Neuron (in vitro differentiated cells): ENCODE data around the gene ATXN1.

Experiments used
- H2AFZ ChIP-seq: one replicate; pipeline ENCODE4 v1.6.1; 2013; ENCODE audit warnings: low read depth, mild to moderate bottlenecking, inconsistent platforms, low read length, moderate library complexity
- H3K27me3 ChIP-seq: one replicate; pipeline ENCODE4 v1.6.1; 2013; ENCODE audit warnings: low read length; ENCODE audit not compliant: insufficient read depth
- H3K36me3 ChIP-seq: one replicate; pipeline ENCODE4 v1.6.1; 2013; ENCODE audit warnings: low read length; ENCODE audit not compliant: insufficient read depth
- H3K4me1 ChIP-seq: one replicate; pipeline ENCODE4 v1.6.1; 2013; ENCODE audit warnings: low read length; ENCODE audit not compliant: insufficient read depth
- H3K4me3 ChIP-seq: 2 replicates; pipeline ENCODE4 v1.5.1; 2013; ENCODE audit warnings: mild to moderate bottlenecking, low read length, moderate library complexity
- H3K9me3 ChIP-seq: one replicate; pipeline ENCODE4 v1.6.1; 2013; ENCODE audit warnings: low read length

ATXN1 gene

DNA sequence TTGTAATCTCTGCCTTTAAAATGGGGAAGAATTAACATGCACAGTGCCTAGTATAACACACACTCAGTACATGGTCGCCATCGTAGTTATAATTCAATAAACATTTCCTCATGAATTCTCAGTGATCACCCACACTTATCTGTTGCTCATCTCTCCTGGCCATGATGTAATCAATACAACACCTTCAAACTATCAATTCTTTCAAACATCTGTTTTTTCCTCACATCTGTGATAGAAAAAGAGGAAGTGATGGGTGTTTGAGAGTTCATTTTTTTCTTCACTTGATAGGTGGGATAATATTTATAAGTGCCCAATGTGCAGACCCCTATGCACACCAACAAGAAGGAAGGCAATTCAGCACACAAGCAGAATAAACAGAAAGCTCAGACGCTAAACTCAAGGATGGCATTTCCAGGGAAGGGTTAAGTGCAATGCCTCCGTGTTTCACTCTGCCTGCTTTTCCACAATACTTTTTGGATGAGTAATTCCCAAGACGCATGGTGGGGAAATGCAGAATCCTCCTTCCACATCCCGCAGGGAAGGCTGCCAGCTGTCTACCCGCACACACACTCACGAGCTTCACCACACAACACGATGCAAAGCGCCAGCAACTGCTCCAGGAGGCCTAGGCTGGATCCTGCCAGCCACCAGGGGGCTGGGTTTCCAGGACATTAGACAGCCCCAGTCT lies 422.5 kb downstream of the ATXN1 start:
- Histone ChIP-seq H2AFZ (no peak overlapping the region), H3K36me3 (no peaks in the 10 kb centered on the region), H3K4me3 (no peak overlapping the region), H3K4me1 (peaks cover 7% of the 10 kb centered on the region), H3K27me3 (no peaks in the 10 kb centered on the region), H3K9me3 (no peaks in the 10 kb centered on the region)

DNA sequence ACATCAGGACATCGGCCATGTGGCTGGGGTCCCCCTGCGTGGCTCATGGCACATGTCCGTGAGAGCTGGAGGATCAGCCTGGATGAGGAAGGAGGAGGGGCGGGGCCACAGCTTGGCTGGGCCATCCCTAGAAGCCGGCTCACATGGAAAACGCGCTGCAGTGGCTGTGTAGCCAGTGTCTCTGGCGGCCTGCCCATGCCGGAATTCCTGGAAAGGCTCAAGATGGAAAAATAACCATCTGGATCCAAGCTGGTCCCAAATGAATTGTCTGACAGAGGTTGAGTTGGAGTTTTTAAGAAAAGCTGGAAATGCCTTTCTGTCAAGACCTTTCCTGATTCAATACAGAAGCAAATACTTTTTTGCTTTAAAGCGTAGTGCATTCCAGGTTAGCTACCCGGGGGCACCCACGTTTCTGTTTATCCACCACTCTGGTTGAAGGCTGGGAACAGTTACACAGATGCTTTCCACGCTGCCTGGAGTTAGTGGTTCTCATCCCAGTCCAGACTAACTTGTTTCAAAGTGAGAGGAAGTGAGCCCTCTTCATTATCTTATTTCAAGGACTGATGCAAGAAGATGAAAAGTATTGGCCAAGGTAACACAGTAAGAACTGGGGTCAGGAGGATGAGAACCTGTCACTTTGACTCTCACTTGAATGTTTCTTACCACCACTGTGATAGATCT lies 423.8 kb downstream of the ATXN1 start:
- Histone ChIP-seq H2AFZ (no peak overlapping the region), H3K4me1 (peaks cover 10% of the 10 kb centered on the region), H3K9me3 (no peaks in the 10 kb centered on the region), H3K36me3 (no peaks in the 10 kb centered on the region), H3K4me3 (no peak overlapping the region), H3K27me3 (no peaks in the 10 kb centered on the region)

DNA sequence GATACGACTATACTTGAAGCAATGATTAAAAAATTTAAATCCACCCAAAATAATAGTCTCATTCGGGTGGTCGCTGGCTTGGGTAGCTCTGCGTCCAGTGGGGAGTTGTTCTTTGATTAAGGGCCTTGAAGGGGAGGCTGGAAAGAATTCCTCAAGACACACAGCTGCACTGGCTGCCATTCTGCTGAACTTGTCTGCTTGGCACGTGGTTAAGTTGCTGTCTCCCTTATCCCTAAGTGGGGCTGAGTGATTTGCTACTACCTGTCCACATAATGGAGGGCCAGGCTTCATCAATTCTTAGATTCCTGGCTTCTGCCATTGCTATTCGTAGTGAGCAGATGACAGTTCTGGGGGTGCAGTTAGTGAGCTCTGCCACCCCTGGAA lies 424.4 kb downstream of the ATXN1 start:
- H3K4me1 ChIP-seq: peaks cover 13% of the 10 kb centered on the region

DNA sequence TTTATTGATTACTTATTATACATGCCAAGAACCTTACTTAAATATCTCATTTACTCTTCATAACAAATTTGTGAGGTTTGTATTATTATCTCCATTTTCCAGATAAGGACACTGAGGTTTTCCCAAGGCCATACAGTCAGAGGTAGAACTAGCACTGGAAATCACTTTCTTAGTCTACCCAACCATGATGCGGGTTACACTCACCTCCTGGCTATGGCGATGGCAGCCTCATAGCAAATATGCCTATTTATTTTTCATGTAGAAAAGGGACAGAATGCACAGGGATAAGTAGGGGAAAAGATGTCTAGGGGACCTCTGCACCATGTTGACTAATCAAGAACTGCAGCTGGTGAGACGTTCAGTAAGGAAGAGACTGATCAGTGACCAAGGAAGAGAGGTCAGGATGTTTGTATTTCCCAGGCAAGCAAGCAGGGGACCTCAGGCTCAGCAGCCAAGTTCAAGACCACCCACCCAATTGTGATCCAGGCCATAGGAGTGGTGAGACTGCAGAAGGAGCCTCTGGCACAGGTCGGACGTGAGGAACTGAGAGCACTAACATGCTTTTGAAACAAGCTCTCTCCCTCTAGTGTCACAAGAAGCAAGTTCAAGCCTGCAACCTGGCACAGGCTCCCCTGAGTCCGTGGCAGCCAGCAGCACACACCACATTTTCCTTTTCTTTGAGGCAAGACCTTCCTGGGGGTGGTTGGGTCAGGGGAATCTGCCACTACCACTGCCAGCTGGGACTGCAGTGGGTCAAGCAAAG lies 425.0 kb downstream of the ATXN1 start:
- no peaks in the 10 kb centered on the region for H3K27me3 ChIP-seq
- peaks cover 17% of the 10 kb centered on the region for H3K4me1 ChIP-seq
- no peaks in the 10 kb centered on the region for H3K36me3 ChIP-seq
- H2AFZ ChIP-seq: no peak overlapping the region
- H3K9me3 ChIP-seq: no peaks in the 10 kb centered on the region
- no peak overlapping the region for H3K4me3 ChIP-seq

More for the DNA sequence above, 424.4 kb downstream of the ATXN1 start:
- Histone ChIP-seq H3K9me3 (no peaks in the 10 kb centered on the region), H2AFZ (no peak overlapping the region), H3K27me3 (no peaks in the 10 kb centered on the region), H3K4me3 (no peak overlapping the region), H3K36me3 (no peaks in the 10 kb centered on the region)

DNA sequence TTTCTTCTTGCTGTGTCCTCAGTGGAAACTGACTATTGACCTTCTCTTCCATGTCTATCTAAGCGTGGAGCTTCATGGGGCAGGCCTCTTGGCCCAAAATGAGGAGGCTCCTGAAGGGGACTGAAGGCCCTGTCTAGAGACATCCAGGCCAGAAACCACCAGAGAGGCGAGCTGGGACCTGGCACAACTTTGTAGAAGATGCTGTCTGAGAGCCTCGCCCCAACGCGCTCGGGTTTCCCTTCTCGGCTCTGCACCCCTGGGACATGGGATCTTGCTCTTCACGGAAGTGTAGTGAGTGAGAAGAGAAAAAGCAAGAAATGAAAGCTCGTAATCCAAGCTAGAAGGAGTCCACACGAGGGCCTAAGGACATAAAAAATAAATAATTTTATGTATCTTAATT lies 426.1 kb downstream of the ATXN1 start:
- peaks cover 17% of the 10 kb centered on the region for H3K4me1 ChIP-seq
- no peaks in the 10 kb centered on the region for H3K9me3 ChIP-seq
- H3K4me3 ChIP-seq: no peak overlapping the region
- H2AFZ ChIP-seq: no peak overlapping the region
- no peaks in the 10 kb centered on the region for H3K36me3 ChIP-seq
- H3K27me3 ChIP-seq: no peaks in the 10 kb centered on the region

DNA sequence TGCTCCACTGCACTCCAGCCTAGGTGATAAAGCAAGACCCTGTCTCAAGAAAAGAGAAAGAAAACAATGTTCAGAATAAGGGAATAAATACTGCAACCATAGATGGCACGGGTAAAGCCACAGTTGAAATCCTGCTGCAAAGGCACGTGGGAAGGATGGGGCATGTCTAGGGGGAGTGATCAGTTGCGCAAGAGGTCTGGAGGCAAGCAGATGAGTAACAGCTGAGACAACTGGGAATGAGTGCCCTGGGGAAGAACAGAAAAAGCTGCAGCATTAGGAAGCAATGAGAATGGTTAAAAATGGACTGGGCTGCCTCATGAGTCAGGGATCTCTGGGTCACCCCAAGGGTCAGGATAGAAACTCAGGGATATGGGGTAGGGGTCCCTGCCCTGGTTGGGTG lies 426.6 kb downstream of the ATXN1 start:
- H3K4me3 ChIP-seq: no peak overlapping the region
- no peaks in the 10 kb centered on the region for H3K9me3 ChIP-seq
- no peaks in the 10 kb centered on the region for H3K27me3 ChIP-seq
- no peak overlapping the region for H2AFZ ChIP-seq
- H3K4me1 ChIP-seq: peaks cover 17% of the 10 kb centered on the region
- H3K36me3 ChIP-seq: no peaks in the 10 kb centered on the region

DNA sequence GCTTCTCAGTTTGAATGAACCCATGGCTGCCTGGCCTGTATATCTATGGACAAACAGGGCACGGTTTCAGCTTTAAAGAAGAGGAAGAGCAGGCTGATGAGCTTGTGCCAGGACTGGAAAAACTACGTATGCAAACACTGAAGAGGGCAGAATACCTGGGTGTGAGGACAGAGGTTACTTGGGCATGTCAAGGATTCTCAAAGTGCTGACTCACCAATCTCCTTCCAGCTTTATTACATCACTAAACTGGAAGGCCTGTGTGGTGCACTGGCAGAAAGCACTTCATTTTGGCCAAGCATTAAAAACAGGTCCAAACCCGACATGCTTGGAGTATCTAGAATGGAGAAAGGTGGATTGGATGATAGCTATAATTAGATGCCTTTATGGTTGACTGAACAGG lies 427.7 kb downstream of the ATXN1 start:
- Histone ChIP-seq H3K4me1 (peaks cover 10% of the 10 kb centered on the region), H3K9me3 (no peaks in the 10 kb centered on the region), H3K4me3 (no peak overlapping the region)

DNA sequence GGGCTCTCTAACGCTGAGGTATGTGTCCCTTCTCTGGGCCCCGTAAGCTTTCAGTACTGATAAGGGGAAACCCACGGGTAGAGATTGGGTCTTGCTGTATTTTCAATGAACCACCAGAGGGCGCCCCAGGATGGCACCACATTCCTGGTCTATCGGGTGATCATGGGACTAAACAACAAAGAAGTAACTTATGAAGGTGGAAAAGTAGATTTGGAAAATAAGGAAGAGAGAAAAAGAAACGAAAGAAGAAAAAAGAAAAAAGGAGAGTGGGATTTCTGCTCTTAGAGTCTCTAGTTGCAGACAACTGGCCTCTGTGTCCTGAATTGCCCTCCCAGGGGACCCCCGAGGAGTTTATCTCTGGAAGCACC lies 429.1 kb downstream of the ATXN1 start:
- Histone ChIP-seq H3K27me3 (no peaks in the 10 kb centered on the region), H3K36me3 (peaks cover under 1% of the 10 kb centered on the region), H3K4me3 (peak overlapping the region; percentile 1), H3K4me1 (peaks cover 10% of the 10 kb centered on the region), H3K9me3 (peaks cover under 1% of the 10 kb centered on the region), H2AFZ (no peak overlapping the region)

More for the DNA sequence above, 427.7 kb downstream of the ATXN1 start:
- Histone ChIP-seq H3K27me3 (no peaks in the 10 kb centered on the region), H3K36me3 (no peaks in the 10 kb centered on the region), H2AFZ (no peak overlapping the region)

DNA sequence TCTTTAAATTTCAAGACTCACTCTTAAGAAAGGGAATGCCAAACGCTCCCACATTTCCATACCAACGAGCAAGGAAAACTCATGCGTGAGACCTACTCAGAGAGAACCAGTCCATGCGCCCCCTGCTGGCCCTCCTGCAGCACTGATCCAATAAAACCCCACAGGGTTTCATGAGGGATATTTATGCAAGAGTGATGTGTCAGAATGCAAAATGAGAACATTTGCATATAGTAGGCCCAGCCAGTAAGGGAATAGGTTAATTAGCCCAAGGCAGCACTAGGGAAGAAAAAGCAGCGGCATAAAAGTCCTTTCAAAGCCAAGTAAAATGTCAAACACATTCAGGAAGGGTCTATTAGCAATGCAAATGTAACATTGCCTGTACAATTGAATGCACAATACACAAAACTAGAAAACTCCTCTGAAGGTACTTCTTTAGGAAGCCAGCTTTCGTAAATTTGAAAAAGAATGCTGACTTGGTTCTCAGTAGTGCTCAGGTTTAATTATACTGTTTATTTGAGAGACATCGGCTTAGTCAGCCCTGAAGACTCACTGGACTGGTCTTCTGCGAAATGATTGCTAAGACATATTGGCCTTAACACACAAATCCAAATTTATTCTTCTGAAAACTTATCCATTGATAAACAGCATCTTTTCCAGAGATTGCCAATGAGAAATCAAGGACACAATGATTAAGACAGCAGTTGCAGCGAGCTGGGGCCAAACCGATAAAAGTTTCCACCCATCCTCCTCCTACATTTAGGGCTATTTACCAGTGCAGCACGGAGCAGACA lies 429.7 kb downstream of the ATXN1 start:
- Histone ChIP-seq H3K36me3 (peaks cover 5% of the 10 kb centered on the region), H3K27me3 (no peaks in the 10 kb centered on the region), H3K9me3 (peaks cover 6% of the 10 kb centered on the region), H2AFZ (no peak overlapping the region), H3K4me1 (peaks cover 10% of the 10 kb centered on the region), H3K4me3 (peak overlapping the region; percentile 1)

DNA sequence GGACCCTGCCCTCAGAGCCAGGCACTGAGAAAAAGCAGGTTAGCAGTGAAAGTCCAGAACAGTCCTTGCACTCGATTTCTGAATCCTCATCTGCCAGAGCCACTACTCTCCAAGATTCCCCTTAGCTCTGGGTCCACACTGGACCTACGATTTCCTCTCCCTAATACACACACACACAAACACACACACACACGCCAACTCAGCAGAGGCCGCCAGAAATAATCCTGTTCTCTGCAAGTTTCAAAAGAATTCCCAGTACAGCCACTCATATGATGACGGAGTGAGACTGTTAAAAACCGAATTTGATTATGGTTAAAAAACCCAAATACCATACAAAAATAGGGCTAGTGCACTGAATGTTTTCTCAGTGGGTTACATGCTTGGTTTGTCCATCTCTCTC lies 432.0 kb downstream of the ATXN1 start:
- Histone ChIP-seq H3K4me1 (peaks cover 10% of the 10 kb centered on the region), H3K4me3 (no peak overlapping the region), H3K9me3 (peaks cover 11% of the 10 kb centered on the region), H3K27me3 (no peaks in the 10 kb centered on the region), H3K36me3 (peaks cover 10% of the 10 kb centered on the region), H2AFZ (no peak overlapping the region)

DNA sequence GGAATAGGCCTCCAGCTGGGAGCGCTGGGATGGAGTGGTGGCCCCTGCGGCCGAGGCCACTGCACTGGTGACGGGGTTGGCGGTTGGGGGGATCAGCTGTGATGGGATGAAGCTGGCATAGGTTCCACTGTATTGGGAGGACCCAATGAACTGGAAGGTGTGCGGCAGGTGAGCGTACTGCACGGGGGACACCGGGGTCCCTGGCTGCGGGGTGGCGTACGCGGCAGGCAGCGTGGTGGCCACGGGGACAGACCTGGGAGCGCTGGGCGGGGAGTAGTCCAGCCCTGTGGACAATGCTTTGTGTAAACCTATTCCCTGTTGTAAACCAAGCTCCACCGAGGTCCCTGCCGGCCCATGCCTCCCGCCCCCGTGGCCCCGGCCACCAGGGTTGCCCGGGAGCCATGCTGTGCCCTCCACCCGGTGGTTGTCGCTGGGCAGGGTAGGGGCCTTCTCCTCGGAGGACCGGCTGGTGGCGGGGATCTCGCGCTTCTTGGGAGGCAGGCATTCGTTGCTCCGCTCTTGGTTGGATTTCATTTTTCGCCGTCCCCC lies 433.4 kb downstream of the ATXN1 start:
- Histone ChIP-seq H3K4me3 (no peak overlapping the region), H3K27me3 (no peaks in the 10 kb centered on the region)

DNA sequence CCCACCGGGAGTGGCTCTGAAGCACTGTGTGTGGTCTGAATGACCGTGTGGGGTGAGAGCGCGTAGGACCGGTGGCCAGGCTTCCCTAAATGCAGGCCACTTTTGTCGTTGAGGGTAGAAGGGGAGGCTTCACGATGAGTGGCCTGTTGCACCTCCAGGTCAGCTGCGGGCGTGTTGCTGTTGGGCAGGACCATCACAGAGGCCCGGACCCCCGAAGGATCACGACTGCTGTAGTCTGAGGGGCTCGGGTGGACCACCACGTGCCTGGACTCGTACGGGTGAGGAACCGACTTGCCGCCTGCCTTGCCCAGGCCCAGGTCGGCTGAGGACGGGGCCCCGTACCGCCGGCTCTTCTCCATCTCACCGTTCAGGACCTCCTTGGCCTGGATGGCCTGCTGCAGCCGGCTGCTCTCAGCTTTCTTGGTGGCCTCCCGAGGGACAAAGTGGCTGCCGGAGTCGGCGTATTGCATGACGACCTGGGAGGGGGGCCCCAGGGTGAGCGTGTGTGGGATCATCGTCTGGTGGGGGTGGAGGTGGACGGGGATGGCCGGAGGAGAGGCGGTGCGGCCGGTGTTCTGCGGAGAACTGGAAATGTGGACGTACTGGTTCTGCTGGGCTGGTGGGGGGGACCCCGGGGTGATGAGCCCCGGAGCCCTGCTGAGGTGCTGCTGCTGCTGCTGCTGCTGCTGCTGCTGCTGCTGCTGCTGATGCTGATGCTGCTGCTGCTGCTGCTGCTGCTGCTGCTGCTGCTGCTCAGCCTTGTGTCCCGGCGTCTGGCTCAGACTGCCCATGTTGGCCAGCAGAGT lies 434.1 kb downstream of the ATXN1 start:
- peaks cover 11% of the 10 kb centered on the region for H3K9me3 ChIP-seq
- H2AFZ ChIP-seq: no peak overlapping the region
- no peak overlapping the region for H3K4me3 ChIP-seq
- H3K36me3 ChIP-seq: peaks cover 10% of the 10 kb centered on the region
- no peaks in the 10 kb centered on the region for H3K27me3 ChIP-seq
- peaks cover 15% of the 10 kb centered on the region for H3K4me1 ChIP-seq

More for the DNA sequence above, 433.4 kb downstream of the ATXN1 start:
- peaks cover 13% of the 10 kb centered on the region for H3K4me1 ChIP-seq
- H3K36me3 ChIP-seq: peaks cover 10% of the 10 kb centered on the region
- H2AFZ ChIP-seq: no peak overlapping the region
- peaks cover 11% of the 10 kb centered on the region for H3K9me3 ChIP-seq
